Activated CD4-positive, alpha-beta T cell treated with anti-CD3 and anti-CD28 coated beads for 48 hours (primary cell): ENCODE data around the gene GRIN1.
A peak's percentile ranks its signal among the peaks of the same experiment; 100 is the strongest.

Experiments used
- DNase-seq: peaks from one replicate; pipeline ENCODE4 v3.0.0-alpha.2; 2020

Gene GRIN1

DNA sequence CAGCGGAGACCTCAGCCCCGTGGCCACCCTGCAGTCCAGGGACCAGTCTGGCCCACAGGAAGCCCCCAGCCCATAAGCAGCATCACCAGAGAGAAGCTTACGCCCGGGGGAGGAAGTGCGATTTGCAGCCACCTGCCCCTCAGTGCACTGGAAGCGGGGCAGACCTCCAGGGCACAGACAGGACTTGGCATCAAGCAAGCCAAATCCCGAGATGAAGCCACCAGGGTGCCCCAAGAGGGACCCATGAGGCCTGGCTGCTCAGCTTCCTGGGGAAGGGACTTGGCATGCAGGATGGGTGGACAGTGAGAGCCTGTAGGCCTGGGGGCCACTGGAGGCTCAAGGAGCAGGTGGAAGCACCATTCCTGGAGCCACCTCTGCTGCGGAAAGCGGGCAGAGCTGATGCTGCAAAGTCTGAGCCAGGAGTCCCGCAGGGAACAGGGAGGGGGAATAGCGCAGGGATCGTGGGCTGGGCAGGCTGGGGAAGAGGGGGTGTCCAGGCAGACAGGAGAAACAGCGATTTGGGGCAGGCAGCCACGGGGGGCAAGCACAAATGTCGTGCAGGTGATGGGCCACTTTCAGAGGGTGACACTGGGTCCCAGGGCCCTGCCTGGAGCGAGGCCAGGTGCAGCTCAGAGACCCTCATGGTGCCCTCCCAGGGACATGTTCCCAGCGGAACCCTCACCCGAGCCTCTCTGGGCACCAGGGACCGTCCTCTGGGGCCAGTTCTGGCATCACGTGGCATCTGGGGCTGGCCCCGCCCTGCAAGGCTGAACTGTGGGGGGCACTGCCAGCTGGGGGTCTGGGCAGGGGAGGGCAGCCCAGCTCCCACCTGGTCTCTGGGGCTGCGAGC, 27.7 kb downstream of the GRIN1 start:
- no peak for DNase-seq

DNA sequence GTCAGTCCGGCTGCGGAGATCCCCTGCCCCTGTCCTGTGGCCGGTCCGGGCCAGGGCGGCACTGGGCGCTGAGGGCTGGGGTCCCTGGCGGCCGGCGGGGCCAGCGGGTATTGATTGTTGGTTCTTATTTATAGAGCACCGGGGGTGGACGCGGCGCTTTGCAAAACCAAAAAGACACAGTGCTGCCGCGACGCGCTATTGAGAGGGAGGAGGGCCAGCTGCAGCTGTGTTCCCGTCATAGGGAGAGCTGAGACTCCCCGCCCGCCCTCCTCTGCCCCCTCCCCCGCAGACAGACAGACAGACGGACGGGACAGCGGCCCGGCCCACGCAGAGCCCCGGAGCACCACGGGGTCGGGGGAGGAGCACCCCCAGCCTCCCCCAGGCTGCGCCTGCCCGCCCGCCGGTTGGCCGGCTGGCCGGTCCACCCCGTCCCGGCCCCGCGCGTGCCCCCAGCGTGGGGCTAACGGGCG, 28.4 kb downstream of the GRIN1 start:
- DNase-seq: no peak

DNA sequence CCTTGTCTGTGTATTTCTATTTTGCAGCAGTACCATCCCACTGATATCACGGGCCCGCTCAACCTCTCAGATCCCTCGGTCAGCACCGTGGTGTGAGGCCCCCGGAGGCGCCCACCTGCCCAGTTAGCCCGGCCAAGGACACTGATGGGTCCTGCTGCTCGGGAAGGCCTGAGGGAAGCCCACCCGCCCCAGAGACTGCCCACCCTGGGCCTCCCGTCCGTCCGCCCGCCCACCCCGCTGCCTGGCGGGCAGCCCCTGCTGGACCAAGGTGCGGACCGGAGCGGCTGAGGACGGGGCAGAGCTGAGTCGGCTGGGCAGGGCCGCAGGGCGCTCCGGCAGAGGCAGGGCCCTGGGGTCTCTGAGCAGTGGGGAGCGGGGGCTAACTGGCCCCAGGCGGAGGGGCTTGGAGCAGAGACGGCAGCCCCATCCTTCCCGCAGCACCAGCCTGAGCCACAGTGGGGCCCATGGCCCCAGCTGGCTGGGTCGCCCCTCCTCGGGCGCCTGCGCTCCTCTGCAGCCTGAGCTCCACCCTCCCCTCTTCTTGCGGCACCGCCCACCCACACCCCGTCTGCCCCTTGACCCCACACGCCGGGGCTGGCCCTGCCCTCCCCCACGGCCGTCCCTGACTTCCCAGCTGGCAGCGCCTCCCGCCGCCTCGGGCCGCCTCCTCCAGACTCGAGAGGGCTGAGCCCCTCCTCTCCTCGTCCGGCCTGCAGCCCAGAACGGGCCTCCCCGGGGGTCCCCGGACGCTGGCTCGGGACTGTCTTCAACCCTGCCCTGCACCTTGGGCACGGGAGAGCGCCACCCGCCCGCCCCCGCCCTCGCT, 29.0 kb downstream of the GRIN1 start:
- DNase-seq: no peak

DNA sequence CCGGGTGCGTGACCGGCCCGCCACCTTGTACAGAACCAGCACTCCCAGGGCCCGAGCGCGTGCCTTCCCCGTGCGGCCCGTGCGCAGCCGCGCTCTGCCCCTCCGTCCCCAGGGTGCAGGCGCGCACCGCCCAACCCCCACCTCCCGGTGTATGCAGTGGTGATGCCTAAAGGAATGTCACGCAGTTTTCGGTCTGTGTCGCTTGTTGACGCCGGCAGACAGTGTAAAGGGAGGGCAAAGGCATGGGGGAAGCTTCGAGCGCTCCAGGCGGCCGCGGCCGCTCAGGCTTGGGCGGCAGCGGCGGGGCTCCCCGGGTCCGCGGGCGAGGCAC, 29.6 kb downstream of the GRIN1 start:
- no peak for DNase-seq

DNA sequence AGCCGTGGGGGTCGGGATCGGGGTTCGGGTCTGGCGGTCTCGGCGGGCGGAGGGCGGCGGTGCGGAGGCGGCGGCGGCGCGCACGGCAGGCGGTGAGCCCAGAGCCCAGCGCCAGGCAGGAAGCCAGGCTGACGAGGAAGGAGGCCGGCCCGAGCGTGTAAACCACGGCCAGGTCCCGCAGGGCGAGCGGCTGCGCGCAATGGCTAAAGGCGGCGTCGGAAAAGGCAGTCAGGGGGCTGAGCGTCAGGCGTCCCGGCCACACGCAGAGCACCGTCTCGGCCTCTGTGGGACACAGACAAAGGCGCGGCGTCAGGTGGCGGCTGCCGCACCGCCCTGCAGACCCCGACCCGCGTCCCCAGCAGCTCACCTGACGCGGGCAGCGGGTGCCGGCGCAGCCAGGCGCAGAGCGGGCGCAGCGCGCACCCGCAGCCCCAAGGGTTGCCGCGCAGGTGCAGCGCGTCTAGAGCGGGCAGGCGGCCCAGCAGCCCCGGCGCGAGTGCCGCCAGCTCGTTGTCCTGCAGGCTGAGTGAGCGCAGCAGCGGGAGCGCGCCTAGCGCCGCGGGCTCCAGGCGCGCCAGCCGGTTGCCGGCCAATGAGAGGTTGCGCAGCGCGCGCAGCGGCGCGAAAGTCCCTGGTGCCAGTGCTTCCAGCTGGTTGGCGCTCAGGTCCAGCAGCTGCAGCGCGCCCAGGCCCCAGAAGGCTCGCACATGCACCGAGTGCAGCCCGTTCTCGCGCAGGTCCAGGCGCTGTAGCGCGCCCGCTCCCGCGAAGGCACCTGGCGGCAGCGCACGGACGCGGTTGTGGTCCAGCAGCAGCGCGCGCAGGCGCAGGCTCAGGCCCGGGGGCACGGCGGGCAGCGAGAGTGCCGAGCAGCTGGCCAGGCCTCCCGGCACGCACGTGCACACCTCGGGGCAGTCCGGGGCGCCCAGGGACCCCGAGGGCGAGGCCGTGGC, 30.2 kb downstream of the GRIN1 start:
- DNase-seq: no peak

DNA sequence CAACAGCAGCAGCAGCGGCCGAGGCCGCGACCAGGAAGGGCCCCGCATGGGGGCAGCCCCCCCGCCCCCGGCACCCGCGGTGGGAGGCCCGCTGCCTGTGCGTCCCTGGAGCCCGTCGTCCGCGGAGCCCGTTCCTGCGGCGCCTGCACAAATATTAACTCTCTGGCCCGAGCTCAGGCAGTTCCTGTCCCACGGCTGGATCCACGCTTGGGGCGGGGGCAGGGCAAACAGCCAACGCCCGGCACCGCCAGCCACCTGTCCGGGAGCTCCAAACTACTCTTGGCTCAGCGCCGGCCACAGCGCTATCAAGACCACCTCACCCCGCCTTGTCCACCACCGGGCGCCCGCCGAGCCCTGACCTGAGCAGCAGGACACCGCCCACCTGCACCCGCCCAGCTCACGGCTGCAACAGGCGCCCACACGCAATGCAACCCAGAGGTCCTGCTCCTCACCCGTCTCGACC, 31.0 kb downstream of the GRIN1 start, which contains the start of gene LRRC26:
TSS of gene LRRC26 (minus strand) at position 156 of the 463 bp plus-strand sequence. CDS start at position 48, 108 bp downstream.
- no peak for DNase-seq

DNA sequence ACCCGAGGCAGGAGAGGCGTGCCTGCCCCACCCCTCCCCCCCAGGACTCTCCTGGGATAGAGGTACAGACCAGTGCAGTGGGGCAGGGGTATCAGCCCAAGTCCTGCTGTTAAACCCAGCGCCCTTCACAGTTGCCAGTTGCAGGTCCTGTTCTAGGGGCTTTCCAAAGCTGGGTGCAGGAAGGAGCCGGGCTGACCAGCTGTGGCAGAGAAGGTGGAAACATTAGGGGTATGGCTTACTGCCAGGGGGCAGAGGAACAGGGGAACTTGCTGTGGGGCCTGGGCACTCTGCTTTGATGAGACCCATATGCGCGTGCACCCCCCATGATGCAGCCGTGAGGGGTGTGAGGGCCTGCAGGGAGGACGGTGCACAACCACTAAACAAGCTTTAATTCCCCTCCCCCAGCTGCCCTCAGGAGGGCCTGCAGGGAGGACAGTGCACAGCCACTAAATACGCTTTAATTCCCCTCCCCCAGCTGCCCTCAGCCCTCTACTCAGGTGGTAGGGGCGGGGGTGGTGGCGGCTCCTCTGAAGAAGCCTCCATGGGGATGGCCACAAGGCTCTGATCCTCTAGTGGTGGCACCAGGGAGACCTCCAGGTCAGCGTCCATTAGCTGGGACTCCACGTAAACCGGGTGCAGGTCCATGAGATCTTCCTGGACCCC, 31.7 kb downstream of the GRIN1 start:
- DNase-seq: no peak

DNA sequence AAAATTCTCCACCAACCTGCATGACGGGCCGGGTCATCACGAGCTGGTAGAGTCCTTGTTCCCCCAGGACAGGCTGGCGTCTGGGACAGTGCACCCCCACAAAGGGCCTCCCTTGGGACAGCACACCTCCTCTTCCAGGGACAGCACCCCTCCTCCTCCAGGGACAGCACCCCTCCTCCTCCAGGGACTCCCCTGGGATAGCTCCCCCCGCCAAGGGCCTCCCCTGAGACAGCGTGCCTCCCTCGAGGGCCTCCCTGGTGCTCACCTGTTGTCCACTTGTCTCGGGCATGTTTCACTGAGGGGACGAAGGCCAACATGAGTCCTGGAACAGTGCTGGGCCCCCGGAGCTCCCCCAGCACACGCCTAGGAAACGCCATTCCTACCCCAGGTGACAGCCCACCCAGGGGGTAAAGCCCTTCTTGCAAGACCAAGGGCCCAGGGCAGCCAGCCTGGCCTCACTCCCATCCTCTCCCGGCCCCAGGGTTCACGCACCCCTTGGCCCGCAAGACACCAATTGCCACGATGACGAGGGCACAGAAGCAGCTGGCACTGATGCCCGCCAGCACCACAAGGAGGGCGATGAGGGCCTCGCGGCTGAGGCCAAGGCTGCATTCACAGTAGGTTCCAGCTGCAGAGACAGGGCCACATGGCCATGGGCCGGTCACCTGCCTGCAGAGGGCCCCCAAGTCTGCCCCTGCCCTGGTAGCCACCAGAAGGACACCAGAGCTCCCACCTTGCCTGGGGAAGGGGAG, 32.4 kb downstream of the GRIN1 start:
- DNase-seq: no peak

DNA sequence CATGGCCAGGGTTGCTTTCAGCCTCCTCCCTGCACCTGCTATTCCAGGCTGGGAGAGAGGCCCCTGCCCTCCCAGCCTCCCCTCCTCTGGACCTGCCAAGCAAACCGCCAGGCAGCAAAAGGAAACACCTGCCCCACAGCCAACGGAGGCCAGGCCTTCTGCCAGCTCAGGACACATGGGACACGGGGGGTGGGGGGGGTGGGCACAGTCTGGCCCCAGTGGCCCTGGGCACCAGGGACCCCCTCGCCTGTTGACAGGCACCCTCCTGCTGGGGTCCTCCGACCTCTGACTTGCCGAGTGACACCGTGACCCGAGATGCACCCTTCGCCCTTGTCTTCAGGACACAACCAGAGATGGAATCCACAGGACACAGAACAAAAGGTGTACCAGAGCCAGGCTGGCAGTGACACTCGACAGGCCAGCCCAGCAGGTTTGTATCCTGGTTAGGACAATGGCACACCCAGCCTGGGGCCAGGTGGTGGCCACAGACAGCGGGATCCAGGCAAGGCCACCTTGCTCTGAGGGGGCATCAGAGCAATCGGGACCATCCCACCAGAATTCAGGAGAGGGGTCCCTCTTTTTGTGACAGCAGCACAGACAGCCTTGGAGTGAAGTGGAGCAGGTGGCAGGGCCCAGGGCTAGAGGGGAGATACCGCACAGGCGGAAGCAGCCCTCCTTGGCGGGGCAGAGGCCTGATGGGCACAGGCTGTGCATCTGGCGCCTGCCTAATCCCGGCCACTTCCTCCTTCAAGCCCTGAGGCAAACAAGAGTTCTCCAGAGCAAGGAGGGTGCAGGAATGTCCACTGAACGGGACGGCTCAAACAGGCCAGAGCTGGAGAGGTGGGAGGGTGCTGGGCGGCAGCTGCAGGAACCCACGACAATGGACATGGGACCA, 34.2 kb downstream of the GRIN1 start:
- no peak for DNase-seq

DNA sequence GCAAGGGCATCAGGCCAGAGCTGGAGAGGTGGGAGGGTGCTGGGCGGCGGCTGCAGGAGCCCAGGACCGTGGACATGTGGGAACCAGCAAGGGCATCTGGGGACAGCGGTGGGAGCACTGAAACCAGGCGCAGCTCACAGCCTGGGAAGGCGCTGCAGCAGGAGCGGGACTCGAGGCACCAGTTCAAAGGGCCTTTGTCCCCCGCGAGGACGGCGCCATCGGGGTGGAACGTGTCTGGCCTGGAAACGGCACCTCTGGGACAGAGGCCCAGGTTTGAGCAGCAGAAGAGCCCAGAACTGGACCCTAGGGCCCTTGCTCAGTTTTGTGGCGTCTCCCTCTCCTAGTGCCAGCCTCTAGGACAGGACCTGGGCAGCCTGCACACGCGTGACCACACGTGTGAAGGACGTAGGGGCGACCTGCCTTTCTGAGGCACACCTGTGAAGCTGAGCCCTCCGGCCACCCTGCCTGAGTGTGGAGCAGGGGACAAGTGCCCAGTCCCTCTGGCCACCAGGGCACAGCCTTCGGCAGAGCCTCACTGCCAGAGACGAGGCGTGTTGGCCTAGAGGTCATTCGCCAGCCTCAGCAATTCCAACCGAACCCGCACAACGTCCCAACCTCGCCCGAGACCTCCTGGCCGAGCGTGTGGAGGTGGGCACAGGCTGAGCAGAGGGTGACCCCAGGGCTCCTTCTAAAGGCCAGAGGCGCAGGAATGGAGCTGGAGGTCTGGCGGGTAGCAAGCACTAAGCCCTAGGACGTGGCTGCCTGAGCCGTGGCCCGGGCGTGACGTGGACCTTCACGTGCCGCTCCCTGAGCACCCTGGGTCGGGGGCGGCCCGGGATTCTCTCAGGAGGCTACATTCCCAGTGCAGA, 35.1 kb downstream of the GRIN1 start:
- no peak for DNase-seq

DNA sequence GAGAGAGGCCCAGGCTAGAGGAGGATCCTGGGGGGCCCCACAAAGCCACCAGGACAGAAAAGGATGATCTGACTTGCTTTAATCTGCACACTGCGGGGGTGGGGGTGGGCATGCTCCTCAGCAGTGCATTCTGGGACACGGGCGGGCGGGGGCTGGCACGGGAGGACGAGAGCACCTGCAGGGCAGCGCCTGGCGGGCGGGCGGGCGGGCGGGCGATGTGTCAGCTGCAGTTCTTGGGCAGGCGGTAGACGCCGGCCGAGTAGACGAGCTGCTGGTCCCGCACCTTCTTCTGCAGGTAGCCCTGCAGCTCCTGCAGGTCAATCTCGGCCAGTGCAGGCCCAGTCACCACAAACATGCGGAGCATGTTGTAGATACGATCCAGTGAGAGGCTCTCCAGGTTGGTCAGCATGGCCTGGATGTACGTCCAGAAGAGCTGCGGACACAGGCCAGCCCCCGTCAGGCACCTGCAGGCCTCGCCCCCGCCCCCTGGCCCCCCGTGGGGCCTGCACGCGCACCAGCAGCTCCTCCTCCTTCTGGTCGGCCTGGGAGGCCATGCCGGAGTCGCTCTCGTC, 35.9 kb downstream of the GRIN1 start:
- no peak for DNase-seq

DNA sequence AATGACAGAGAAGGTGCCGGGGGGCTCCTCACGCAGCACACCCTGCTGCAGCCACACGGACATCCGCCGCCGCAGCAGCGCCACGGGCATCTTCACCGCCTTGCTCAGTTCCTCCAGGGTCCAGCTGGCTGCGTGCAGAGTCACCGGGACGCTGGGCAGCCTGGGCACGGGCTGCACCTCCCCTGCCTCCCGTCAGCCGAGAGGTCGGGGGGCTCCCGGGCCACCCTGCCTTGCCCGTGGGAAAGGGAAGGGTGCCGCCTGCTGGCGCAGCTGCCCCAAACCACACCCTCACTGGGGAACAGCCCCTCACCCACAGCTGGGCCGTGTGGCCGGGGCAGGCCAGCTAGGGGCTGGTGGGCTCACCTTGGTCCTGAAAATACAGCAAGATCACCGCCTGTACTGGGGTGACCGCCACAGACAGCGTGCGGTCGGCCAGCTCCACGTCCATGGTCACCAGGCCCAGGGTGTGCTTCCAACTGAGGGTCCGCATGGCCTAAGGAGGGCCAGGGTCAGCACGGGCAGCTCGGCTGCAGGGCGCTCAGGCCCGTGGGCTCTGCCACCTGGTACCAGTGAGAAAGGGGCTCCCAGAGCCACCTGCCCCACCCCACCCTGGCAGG, 36.5 kb downstream of the GRIN1 start:
- DNase-seq: no peak

DNA sequence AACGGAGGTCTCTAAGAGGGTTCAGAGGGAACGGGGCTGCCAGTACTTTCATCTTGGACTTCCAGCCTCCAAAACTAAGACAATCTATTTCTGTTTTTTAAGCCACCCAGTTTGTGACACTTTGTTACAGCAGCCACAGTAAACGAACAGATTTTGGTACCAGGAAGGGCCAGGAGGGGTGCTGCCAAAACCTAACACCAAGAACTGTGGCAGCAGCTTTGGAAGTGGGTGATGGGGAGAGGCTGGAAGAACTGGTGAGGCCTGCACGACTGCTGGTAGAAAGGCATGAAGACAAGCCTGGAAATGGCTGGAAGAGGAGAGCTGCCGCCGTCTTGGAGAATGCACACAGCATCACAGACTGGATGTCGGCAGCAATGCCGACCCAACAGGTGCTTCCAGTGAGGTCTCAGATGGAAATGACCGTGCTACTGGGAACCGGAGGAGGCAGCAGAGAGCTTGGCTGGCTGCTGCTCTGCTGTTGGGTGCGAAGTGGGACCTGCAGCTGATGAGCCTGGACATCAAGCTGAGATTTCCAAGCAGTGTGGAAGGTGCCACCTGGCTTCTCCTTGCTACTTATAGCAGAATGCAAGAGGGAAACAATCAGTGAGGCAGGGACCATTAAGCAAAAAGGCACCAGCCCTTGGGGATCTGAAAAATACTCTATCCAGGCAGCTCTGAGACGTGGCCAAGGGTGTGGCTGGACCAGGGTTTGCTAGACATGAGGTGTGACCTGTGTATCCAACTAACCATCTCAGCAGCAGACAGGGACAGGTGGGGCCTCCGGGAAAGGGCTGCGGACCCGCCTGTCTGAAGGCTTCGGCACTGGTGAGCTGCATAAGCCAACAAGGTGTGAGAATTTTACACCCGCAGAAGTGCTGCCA, 37.6 kb downstream of the GRIN1 start:
- DNase-seq: peak; percentile 46

DNA sequence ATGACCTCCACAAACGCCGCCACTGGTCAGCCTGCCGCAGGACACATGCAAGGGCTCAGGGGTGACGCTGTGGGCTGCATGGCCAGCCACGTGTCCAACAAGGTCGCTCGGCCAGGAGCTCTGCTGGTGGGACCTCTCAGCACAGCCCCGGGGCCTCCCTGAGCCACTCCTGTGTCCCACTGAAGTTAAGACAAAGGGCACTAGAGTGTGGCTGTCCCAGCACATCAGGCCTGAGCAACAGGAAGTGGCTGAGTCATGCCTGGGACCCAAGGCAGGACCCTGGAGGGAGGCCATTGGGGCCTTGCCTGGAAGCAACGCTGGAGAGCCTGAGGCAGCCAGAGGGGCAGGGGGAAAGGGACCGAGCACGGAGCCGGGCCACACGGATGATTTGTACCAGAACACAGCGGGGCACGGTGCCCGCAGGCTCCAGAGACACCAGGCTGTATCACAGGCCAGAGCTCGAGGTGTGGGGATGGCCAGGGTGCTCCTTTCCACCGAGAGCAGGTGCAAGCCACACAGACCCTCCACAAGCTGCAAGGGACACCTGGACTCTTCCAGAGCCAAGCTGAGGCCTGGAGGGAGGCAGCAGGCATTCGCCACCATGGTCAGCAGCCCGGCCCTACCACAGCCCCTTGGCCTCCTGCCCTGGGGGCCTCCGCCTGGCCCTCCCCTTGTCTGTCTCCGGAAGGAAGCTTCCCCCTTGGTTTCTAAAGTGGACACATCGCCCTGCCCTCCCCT, 39.4 kb downstream of the GRIN1 start:
- no peak for DNase-seq

DNA sequence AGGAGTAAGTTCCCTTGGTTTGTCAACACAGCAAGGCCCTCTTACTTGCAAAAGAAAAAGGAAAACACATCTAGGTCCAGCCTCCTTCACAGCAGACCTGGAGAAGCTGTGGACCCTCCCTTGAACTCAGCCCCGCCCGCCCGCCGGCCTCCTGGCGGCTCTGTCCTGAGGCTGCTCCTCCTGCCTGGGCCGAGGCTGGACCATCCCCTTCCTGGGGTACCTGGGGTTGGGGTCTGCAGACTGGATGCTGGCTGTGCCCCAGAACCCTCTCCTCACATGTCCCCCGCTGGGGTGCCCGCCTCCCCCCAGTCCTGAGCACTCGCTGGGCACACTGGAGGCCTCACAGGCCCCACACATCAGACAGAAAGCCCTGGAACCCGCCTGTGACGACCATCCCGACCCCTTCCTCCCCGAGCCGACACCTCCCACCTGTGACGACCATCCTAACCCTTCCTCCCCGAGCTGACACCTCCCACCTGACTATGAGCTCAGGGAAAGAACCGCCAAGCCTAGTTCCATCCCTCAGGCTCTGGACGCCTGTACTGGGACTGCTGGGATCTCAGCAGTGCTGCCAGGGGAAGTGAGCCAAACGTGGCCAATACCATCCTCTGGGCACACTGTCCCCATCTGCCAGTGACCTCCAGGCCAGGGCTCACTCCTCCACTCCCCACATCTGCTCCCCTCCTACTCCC, 40.1 kb downstream of the GRIN1 start:
- DNase-seq: no peak

DNA sequence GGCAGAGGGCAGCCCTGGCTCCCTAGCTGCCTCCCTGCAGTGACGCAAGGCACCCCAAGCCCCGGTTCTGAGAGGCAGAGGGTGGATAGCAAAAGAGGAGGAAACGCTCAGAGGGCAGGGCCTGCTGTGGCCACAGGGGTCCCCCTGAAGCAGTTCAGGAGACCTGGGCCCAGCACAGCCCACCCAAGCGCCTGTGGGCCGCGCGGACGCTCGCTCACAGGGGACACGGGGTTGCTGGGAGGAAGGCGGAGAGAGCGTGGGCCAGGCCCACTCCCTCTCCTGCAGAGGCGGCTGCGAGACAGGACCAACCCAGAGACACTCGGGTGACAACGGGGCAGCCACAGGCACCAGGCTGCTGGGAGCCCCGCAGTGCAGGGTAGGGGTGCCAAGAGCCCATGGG, 40.8 kb downstream of the GRIN1 start:
- DNase-seq: no peak
